ENCODE measurements around the gene AKAP8L. TPM values are rescaled to one million over a fixed set of nuclear protein-coding genes. Genes with fewer than 3 reads are reported as not detected.

The AKAP8L gene
- total and polyA plus RNA-seq, 9 of the 15 experiments (the other 6 are each of a cell fraction or from before 2014, with no cell fraction given), result 2.4 to 116 (median 70.7) TPM

- no peak for TF ChIP-seq JUN (IDR thresholded peaks at IDR 0.05; ENCODE audit: borderline replicate concordance, low read depth, low read length)
- no peak for TF ChIP-seq JUN (CRISPR knock-in tag; IDR thresholded peaks at IDR 0.05; ENCODE audit: borderline replicate concordance)
- TF ChIP-seq TAF1 (IDR thresholded peaks at IDR 0.05; ENCODE audit: control insufficient read depth, extremely low read depth, insufficient read depth, low read length, severe bottlenecking), result no peak
- no peak for TF ChIP-seq SRSF9 (IDR thresholded peaks at IDR 0.05; ENCODE audit: borderline replicate concordance, low read depth, low read length)
- no peak for TF ChIP-seq WHSC1 (IDR thresholded peaks at IDR 0.05; ENCODE audit: low read length)
- no peak for TF ChIP-seq MAX (CRISPR knock-in tag; IDR thresholded peaks at IDR 0.05)
- TF ChIP-seq SMARCA5 (IDR thresholded peaks at IDR 0.05), result no peak
- TF ChIP-seq, protein P1, sequence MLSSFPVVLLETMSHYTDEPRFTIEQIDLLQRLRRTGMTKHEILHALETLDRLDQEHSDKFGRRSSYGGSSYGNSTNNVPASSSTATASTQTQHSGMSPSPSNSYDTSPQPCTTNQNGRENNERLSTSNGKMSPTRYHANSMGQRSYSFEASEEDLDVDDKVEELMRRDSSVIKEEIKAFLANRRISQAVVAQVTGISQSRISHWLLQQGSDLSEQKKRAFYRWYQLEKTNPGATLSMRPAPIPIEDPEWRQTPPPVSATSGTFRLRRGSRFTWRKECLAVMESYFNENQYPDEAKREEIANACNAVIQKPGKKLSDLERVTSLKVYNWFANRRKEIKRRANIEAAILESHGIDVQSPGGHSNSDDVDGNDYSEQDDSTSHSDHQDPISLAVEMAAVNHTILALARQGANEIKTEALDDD (IDR thresholded peaks at IDR 0.05), result no peak
- peak; percentile 10; the same call in 1 of the 2 replicates for TF ChIP-seq ZBTB7A (IDR thresholded peaks at IDR 0.05; ENCODE audit: borderline replicate concordance, control insufficient read depth, low read depth, low read length)
- no peak for TF ChIP-seq THAP12 (CRISPR knock-in tag; IDR thresholded peaks at IDR 0.05)
- no peak for TF ChIP-seq ADNP (tag; IDR thresholded peaks at IDR 0.05)
- TF ChIP-seq MEF2A (IDR thresholded peaks at IDR 0.05; ENCODE audit: control insufficient read depth, low read depth, low read length), result no peak
- no peak for TF ChIP-seq GATA2 (CRISPR knock-in tag; IDR thresholded peaks at IDR 0.05)
- no peak for TF ChIP-seq KDM1A (IDR thresholded peaks at IDR 0.05)
- no peak for TF ChIP-seq POLR2G (IDR thresholded peaks at IDR 0.05; ENCODE audit: low read depth, low read length)
- TF ChIP-seq HNRNPLL (IDR thresholded peaks at IDR 0.05; ENCODE audit: low read depth, low read length, poor library complexity, severe bottlenecking), result peak; percentile 9
- TF ChIP-seq ETV5 (CRISPR knock-in tag; IDR thresholded peaks at IDR 0.05; ENCODE audit: low read depth), result no peak
- no peak for TF ChIP-seq ZNF408 (CRISPR knock-in tag; IDR thresholded peaks at IDR 0.05; ENCODE audit: low read depth)
- peak; percentile 27; the same call in 1 of the 2 replicates for TF ChIP-seq AFF4 (CRISPR knock-in tag; IDR thresholded peaks at IDR 0.05)
Measured at GRCh38 chr19:15418231-15418578, 583 bp downstream of the AKAP8L start (continued).
